Measurements from ENCODE around the gene EIF4G1. TPM values are rescaled to one million over a fixed set of nuclear protein-coding genes. Genes with fewer than 3 reads are reported as not detected.

The EIF4G1 gene
- polyA plus RNA-seq, 1 donor from 2014 or later, result 66.9 TPM

DNA sequence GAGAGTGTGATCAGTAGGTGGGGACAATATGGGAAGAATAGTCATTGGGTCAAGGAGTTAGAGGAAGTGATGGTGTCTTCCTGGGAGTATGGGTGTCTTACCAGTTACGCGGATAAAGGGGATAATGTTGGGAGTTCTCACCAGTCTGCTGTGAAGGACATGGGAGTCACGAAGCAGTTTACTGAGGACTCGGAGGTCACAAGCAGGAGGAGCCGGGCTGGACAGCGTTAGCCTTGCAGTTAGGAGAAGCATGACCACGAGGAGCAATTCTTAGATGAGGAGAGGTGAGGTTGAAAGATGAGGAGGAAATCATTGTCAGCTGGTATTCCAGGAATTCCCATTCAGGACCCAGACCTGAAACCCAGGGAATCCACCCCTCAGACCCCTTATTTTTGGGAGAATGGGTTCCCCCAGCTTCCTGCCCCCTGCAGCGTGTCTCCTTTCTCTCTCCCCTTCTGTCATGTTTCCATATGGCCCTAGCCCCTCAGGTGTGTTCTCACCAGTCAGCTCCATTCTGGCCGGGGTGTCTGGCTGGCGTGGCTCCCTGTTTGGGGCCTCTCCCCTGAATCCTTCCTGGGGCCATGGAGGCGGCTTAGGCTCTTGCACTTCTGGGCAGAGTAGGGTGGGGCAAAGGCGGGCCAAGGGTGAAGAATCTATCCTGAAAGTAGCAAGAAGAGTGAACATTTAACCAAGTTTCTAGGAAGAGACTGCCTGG, 61.5 kb downstream of the EIF4G1 start:
- H3K4me2 ChIP-seq (ENCODE audit: low read length), result no peak overlapping the region

DNA sequence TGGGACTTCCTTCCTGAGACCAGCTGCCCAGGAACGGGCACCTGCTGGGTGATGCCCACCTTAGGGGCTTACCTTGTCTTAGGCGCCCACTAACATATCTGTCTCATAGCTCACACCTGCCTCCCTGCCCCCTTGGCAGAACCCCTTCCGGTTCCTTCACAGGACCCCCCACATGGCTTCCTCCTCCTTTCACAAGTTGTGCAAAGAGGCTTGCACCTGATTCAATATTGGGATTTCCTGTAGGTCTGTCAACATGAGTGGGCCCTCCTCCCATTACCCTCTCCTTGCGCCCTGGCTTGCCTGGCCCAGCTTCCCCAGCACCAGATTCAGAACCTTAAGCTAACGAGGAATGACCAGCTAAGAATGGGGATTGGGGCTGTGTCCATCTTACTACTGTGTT, 63.0 kb downstream of the EIF4G1 start:
- H3F3A ChIP-seq (ENCODE audit: insufficient read depth, low read length, poor library complexity, severe bottlenecking), result no peaks in the 10 kb centered on the region
- no peak overlapping the region for H3K27ac ChIP-seq (ENCODE audit: low read length)
- H3K9me3 ChIP-seq (ENCODE audit: low read length), result no peaks in the 10 kb centered on the region
- peaks cover 33% of the 10 kb centered on the region for H3K27me3 ChIP-seq (ENCODE audit: insufficient read depth, low read depth, low read length)
- H3K36me3 ChIP-seq (ENCODE audit: insufficient read depth, low read length), result no peaks in the 10 kb centered on the region
- H4K20me1 ChIP-seq (ENCODE audit: insufficient read depth), result no peaks in the 10 kb centered on the region
- no peak overlapping the region for H3K4me3 ChIP-seq (ENCODE audit: low read length)
- H3K9ac ChIP-seq (ENCODE audit: low read length), result no peak overlapping the region
- no peaks in the 10 kb centered on the region for H3K79me2 ChIP-seq (replicated peaks; ENCODE audit: insufficient read depth, low read length)
- H3K9me2 ChIP-seq (ENCODE audit: insufficient read depth, low read length), result no peaks in the 10 kb centered on the region
- no peak overlapping the region for H2AFZ ChIP-seq (ENCODE audit: low read depth, low read length)
- no peak overlapping the region for H3K4me2 ChIP-seq (ENCODE audit: low read length)
- TF ChIP-seq EP300 (conservative IDR thresholded peaks at IDR 0.05; ENCODE audit: poor library complexity, severe bottlenecking) (no peak), SMC3 (conservative IDR thresholded peaks at IDR 0.05; ENCODE audit: poor library complexity) (no peak), MXI1 (conservative IDR thresholded peaks at IDR 0.05; ENCODE audit: poor library complexity, severe bottlenecking) (no peak), TAF1 (IDR thresholded peaks at IDR 0.05; ENCODE audit: low read depth) (no peak), EZH2 (IDR thresholded peaks at IDR 0.05; ENCODE audit: borderline replicate concordance, insufficient read depth, low read length, poor library complexity, severe bottlenecking) (no peak), POLR2AphosphoS5 (IDR thresholded peaks at IDR 0.05) (no peak), RAD21 (conservative IDR thresholded peaks at IDR 0.05) (no peak)
- TF ChIP-seq, protein P1, sequence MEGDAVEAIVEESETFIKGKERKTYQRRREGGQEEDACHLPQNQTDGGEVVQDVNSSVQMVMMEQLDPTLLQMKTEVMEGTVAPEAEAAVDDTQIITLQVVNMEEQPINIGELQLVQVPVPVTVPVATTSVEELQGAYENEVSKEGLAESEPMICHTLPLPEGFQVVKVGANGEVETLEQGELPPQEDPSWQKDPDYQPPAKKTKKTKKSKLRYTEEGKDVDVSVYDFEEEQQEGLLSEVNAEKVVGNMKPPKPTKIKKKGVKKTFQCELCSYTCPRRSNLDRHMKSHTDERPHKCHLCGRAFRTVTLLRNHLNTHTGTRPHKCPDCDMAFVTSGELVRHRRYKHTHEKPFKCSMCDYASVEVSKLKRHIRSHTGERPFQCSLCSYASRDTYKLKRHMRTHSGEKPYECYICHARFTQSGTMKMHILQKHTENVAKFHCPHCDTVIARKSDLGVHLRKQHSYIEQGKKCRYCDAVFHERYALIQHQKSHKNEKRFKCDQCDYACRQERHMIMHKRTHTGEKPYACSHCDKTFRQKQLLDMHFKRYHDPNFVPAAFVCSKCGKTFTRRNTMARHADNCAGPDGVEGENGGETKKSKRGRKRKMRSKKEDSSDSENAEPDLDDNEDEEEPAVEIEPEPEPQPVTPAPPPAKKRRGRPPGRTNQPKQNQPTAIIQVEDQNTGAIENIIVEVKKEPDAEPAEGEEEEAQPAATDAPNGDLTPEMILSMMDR (IDR thresholded peaks at IDR 0.05; ENCODE audit: poor library complexity, severe bottlenecking), result no peak
- TF ChIP-seq, protein P2, sequence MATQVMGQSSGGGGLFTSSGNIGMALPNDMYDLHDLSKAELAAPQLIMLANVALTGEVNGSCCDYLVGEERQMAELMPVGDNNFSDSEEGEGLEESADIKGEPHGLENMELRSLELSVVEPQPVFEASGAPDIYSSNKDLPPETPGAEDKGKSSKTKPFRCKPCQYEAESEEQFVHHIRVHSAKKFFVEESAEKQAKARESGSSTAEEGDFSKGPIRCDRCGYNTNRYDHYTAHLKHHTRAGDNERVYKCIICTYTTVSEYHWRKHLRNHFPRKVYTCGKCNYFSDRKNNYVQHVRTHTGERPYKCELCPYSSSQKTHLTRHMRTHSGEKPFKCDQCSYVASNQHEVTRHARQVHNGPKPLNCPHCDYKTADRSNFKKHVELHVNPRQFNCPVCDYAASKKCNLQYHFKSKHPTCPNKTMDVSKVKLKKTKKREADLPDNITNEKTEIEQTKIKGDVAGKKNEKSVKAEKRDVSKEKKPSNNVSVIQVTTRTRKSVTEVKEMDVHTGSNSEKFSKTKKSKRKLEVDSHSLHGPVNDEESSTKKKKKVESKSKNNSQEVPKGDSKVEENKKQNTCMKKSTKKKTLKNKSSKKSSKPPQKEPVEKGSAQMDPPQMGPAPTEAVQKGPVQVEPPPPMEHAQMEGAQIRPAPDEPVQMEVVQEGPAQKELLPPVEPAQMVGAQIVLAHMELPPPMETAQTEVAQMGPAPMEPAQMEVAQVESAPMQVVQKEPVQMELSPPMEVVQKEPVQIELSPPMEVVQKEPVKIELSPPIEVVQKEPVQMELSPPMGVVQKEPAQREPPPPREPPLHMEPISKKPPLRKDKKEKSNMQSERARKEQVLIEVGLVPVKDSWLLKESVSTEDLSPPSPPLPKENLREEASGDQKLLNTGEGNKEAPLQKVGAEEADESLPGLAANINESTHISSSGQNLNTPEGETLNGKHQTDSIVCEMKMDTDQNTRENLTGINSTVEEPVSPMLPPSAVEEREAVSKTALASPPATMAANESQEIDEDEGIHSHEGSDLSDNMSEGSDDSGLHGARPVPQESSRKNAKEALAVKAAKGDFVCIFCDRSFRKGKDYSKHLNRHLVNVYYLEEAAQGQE (IDR thresholded peaks at IDR 0.05; ENCODE audit: borderline replicate concordance), result no peak

More for the DNA sequence above, 61.5 kb downstream of the EIF4G1 start:
- no peaks in the 10 kb centered on the region for H3K79me2 ChIP-seq (replicated peaks; ENCODE audit: insufficient read depth, low read length)
- H2AFZ ChIP-seq (ENCODE audit: low read depth, low read length), result no peak overlapping the region
- no peaks in the 10 kb centered on the region for H4K20me1 ChIP-seq (ENCODE audit: insufficient read depth)
- no peaks in the 10 kb centered on the region for H3K36me3 ChIP-seq (ENCODE audit: insufficient read depth, low read length)
- no peak overlapping the region for H3K4me3 ChIP-seq (ENCODE audit: low read length)
- H3K9me3 ChIP-seq (ENCODE audit: low read length), result no peaks in the 10 kb centered on the region
- no peak overlapping the region for H3K9ac ChIP-seq (ENCODE audit: low read length)
- no peaks in the 10 kb centered on the region for H3F3A ChIP-seq (ENCODE audit: insufficient read depth, low read length, poor library complexity, severe bottlenecking)
- H3K9me2 ChIP-seq (ENCODE audit: insufficient read depth, low read length), result no peaks in the 10 kb centered on the region
- H3K27ac ChIP-seq (ENCODE audit: low read length), result no peak overlapping the region
- H3K27me3 ChIP-seq (ENCODE audit: insufficient read depth, low read depth, low read length), result peaks cover 19% of the 10 kb centered on the region
- TF ChIP-seq EZH2 (IDR thresholded peaks at IDR 0.05; ENCODE audit: borderline replicate concordance, insufficient read depth, low read length, poor library complexity, severe bottlenecking) (no peak), POLR2AphosphoS5 (IDR thresholded peaks at IDR 0.05) (no peak), RAD21 (conservative IDR thresholded peaks at IDR 0.05) (no peak), TAF1 (IDR thresholded peaks at IDR 0.05; ENCODE audit: low read depth) (no peak), EP300 (conservative IDR thresholded peaks at IDR 0.05; ENCODE audit: poor library complexity, severe bottlenecking) (no peak), SMC3 (conservative IDR thresholded peaks at IDR 0.05; ENCODE audit: poor library complexity) (no peak), MXI1 (conservative IDR thresholded peaks at IDR 0.05; ENCODE audit: poor library complexity, severe bottlenecking) (no peak)
- TF ChIP-seq, protein P2 (IDR thresholded peaks at IDR 0.05; ENCODE audit: borderline replicate concordance), result no peak
- TF ChIP-seq, protein P1 (IDR thresholded peaks at IDR 0.05; ENCODE audit: poor library complexity, severe bottlenecking), result no peak

Measured in neural cell (in vitro differentiated cells).